HG03565 (cell line): ENCODE measurements around the gene RPAIN.
A peak's percentile ranks its signal among the peaks of the same experiment; 100 is the strongest.
"Not testable (repeated sequence)": the region's sequence is repeated elsewhere in the genome, so short reads cannot be mapped to it uniquely, and the experiment has no call there.

ENCODE experiments used
- ATAC-seq: cut with Tn5 transposase; IDR thresholded peaks from one replicate; pipeline ENCODE4 v1.9.1; 2021; ENCODE audit warnings: mild to moderate bottlenecking, moderate library complexity; ENCODE audit not compliant: unreplicated experiment

Gene RPAIN

DNA sequence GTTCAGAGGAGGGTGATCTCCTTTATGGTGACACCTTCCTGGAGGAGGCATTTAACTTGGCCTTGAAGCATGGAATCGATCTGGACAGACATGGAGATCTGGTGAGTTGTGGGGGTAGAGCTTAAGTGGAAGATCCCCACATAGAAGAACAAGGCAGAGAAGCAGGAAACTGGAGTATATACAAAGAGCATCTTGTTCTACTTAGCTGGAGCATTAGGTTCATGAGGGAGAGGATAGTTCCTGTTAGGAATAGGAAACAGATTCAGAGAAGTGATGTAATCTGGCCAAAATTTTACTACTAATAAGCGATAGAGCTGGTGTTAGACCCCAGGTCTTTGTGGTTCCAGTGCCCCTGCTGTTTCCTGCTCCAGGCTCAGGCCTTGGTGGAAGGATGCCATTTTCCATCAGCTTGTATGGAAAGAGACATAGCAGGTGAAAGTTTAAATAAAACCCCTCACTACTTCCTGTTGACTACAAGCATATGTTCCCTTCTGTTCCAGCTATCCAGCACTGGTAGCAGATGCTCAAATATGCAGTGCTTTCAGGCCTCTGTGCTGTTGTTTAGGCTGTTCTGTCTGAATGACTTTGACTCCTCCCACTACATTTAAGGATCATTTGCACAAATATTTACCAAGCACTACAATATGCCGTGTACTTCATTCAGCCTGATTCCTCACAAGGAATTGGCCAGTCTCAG, 9.4 kb downstream of the RPAIN start:
- ATAC-seq = no peak

DNA sequence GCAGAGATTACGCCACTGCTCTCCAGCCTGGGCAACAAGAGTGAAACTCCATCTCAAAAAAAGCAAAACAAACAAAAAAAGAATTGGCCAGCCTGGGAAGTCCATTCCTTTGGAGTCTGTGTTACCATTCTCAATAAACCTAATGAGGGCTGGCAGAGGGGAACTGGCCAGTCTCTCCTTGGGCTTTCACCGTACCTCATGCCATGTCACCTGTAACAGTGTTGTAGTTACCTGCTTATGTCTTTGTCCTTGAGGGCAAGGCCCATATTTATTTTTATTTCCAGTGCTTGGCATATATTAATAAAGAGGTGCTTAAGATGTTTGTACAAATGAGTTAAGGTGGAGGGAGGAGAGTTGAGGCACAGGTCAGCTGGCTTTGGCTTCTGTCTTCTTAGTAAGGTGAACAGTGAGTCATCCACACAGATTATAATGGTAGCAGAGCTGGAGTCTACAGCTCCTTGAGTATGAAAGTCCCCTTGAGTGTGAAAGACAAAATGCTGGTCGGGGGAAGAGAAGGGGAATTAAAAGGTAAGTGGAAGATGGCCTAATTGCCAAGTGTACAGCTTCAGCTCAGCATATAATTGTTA, 10.5 kb downstream of the RPAIN start:
- no peak for ATAC-seq

DNA sequence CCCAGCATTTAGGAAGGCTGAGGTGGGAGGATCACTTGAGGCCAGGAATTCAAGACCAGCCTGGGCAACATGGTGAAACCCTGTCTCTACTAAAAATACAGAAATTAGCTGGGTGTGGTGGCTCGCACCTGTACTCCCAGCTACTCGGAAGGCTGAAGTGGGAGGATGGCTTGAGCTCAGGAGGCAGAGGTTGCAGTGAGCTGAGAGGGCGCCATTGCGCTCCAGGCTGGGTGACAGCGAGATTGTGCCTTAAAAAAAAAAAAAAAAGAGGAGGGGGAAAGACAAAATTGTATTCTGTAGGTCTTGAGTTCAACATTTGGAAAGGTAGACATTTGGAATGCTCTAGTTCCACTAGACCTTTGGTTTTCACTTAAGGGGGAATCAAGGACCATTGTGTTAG, 11.3 kb downstream of the RPAIN start:
- not testable (repeated sequence) for ATAC-seq

DNA sequence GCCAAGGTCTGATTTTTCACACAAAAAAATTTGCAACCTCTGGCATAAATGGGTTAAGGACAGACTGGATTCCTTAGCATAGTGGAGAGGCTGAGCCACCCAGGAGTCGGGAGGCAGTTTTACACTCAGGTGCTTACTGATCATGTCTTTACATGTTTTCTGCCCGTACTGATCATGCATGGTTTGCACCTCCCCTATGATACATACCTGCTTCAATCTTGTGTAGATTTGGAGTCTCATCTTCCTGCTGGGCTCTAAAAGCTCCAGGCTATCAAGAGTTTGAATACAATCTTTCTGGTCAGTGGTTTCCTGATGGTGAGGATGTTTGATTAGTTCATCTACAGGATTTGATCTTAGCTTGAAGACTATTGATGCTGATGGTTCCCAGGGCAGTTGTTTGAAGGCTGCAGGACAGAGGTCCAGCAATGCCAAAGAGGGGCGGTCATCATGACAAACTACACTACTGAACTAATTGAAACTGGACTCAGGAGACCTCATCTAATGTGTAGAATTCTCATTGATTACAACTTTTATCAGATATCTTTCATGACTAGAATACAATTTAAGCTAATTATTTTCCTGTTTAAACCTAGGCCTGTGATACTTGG, 12.1 kb downstream of the RPAIN start:
- ATAC-seq = no peak

DNA sequence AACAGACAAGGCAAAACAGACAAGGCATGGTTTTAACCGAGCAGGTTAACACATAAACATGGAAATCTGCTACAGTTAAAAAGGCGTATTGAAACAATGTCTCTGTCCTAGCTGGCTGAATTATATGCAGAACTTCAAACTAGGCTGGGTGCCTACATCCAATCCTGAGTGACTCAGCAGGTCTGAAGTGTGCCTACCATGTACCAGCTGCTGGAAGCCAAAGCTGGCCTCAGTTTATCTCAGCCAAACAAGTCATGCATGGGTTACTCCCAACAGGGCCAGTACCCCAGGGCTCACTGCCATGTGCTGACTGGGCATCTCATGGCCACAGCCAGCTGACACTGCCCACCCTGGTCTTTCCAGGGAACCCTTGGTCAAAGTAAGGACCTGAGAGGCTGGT, 15.0 kb downstream of the RPAIN start:
- ATAC-seq = no peak

DNA sequence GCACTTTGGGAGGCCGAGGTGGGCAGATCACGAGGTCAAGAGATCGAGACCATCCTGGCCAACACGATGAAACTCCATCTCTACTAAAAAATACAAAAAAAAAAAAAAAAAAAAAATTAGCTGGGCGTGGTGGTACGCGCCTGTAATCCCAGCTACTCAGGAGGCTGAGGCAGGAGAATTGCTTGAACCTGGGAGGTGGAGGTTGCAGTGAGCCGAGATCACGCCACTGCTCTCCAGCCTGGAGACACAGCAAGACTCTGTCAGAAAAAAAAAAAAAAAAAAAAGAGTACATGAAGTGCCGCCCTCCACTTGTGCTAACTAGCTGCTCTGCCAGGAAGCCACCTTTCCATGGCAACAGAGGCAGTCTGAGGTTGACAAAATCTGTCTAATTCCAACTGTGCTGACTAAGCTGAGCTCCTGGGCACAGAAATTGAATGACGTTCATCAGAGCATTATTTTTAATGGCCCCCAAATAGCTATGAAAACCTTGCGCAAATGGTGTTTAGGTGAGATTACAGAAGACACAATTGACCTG, 15.9 kb downstream of the RPAIN start:
- not testable (repeated sequence) for ATAC-seq

DNA sequence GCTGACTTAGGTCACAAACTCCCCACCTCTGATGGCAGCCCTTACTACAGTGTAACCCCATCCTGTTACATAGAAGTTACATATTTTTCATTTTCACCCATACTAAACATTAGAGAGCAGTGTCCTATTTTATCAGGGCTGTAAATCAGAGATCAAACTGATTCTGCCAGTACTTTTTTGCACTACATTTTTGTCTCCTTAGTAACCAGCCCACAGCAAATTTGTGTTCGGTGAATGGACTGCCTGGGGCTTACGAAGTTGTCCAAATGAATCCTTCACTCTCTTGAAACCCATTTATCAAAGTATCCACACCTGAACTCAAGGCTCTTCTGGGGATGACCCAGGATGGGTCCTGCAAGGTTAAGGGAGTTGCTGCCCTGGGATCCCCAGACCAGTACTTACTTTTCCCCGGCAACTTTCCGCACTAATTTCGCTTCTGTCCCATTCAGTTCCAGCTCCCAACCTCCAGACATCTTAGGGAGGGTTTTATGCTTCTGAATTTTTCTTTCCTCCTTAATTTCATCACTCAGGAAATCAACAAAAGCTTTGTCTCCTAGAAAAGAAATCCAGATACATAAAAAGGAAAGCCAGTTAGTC, 17.8 kb downstream of the RPAIN start:
- no peak for ATAC-seq

DNA sequence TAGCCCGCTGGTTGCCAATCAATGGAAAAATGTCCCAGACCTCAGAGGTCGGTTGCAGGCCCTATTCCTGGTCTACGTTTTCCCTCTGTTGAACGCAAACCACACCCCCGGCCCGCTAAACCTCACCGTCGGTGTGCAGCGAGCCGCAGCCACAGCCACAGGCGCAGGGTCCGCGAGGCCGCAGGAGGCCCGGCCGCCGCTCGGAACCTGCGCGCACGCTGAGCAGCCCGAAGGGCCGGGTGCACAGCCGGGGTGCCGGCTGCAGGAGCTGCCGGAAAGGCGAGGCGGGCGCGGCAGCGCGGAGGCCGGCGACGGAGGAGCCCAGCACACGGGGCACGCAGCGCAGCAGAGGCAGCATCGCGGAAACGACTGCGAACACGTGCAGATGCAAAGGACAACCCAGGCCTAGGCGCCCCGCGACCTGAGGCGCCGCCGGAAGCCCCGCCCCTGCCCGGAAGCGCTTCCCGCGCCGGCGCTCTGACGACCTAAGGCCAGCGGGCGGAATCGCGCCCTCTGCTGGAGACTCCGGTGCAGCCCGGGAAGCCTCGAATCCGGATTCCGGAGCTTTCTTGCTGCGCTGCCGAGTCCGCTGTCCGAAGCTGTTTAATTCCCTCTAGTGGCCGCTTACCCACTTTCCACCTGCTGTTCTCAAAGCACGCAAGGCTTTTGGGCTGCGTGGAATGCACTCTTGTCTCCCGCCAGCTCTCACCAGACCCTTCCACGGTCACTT, 18.9 kb downstream of the RPAIN start, which contains the start of gene C1QBP:
TSS of gene C1QBP (minus strand) at position 440 of the 730 bp plus-strand sequence. CDS start at position 358, 82 bp downstream.
- peak; percentile 75 for ATAC-seq

DNA sequence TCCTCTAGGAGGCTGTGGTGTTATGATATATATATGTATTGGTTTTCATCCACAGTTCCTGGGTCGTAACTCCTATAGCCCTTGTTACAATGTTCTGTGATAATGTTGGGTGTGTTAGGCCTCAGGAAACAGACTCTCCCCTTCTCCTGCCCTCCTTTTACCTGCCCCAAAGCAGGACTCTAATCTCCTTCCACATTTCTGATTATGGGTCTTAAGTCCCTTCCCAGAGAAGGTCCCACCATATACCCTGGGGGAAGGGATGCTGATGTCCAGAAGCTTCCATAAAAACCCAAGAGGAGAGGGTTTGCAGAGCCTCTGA, 19.4 kb downstream of the RPAIN start:
- ATAC-seq = peak; percentile 5

DNA sequence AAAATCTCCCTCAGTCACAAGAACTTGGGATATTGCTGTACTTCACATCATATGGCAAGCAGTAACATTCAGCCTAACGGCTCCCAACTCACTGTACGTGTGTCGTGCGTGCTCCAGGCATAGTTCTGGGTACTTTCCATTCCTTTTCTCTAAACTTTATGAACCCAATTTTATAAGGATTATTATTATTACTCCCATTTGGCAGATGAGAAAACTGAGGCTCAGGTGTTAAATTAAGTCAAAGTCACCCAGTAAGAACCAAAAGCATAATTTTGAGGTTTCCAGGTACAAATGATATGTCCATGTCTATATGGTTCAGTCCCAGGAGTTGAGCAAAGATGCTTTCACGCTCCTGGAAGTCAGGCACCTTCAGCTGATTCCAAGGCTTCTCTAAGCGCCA, 23.7 kb downstream of the RPAIN start:
- ATAC-seq = no peak

DNA sequence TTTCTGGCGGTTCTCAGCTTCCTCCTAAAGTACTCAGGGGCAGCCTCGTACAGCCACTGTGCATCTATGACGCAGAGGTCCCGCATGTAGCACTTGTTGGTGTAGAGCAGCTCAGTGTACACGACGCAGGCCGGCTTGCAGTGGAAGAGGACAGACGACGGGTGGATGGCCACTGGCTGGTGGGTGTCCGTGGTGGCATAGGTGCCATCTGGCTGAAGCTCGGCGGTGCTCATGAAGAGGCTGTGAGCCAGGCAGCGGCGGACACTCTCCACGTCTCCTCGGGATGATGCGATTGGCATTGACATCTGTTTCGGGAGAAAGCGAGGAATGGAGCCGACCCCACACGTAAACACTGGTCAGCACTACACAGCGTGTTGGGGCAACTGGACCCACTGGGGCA, 24.2 kb downstream of the RPAIN start:
- no peak for ATAC-seq

DNA sequence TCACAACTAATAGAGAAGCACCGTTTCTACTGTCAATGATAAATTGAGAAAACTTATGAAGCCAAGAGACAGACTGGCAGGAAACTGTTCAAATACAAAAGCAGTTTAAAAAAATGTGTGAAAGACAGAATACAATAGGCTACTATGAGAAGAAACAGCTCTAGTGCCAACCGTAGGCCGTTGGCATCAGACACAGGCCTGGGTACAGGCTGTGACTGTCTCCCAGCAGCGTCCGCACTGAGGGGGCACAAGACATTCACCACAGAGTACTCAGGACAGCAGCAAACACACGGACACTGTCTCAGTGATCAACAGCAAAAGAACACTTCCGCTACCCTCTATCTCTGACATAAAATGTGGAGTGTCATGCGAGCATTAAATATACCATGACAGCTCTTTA, 26.8 kb downstream of the RPAIN start:
- ATAC-seq = no peak

DNA sequence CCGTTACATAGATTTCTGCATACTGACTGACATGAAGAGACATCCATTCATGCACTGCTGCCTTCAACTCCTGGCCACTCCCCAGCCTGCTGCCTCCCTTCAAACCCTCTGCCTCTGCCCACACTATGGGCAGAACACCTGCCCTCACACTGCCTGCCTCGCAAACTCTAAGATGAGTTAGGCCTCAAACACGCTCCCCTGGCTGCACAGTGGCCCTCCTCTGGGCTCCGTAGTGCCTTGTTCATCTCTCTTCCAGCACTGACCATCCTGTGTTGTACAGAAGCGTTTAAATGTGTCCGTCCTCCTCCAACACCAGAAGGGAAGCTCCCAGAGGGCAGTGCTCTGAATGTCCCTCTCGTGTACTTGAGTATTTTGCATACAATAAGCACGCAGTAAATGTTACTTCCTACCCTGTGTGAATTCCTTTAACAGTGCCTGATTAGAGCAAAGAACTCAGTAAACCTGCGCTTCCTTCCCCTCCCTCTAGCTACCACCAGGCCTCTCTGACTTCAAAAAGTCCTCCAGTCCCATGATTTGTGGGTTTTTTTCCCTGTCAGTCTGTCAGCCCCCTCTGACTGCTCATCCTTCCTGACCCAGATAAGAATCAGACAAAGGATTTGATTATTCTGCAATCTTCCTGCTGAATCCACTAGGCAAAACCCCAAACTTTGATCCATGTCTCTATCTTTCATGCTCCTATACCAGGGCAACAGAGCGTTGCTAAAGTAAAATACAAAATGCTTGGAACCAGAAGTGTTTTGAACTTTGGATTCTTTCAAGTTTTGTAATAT, 44.9 kb downstream of the RPAIN start:
- ATAC-seq = no peak

DNA sequence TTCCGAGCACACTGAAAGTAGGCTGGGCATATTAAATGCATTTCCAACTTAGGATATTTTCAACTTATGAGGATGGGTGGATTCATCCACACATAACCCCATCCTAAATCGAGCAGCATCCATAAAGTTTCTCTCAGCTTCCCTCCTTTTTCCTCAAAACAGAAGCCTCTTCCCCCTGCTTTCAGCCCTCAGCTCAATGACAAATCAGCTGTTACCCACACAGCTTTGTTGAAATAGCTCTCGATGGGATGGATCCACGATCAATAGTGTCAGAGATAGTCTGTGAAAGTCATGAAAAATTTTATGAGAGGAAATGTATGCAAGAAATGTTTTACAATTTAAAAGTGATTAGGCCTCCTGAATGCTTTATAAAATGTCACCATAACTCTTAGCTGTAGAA, 46.3 kb downstream of the RPAIN start:
- no peak for ATAC-seq

DNA sequence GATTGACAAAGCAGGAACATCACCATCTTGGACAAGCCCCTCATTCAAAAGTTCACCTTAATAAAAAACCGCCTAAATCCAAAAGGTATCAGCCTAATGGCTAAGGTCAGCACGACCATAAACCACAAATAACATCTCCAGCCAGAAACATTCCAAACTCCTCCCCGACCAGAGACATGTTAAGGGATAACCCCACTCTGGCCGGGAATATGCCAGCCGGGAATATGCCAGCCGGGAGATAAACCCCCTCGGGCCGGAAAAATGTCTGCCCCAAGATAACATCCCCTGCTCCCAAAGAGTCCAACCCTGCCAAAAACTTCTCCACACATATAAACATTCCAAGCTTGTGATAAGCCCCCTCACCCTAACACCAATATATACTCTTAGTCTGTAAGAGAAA, 47.4 kb downstream of the RPAIN start:
- ATAC-seq = no peak

DNA sequence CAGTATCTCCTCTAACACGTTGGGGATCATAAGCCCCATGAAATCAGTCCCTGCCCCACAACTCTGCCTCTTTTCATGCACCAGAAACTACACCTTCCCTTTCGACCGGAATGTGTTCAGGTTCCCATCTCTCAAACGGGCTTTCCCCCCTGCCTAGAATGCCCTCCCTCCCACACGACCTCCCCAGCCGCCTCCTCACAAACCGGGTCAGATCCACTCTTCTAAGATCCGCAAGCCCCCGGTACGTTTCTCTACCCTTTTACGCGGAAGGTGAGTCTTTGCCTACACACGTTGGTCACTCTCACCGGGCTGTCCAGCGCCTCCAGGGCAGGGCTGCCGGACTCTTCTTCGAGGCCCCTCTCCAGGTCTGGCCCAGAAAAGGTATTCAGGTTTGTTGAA, 48.1 kb downstream of the RPAIN start:
- ATAC-seq = no peak

DNA sequence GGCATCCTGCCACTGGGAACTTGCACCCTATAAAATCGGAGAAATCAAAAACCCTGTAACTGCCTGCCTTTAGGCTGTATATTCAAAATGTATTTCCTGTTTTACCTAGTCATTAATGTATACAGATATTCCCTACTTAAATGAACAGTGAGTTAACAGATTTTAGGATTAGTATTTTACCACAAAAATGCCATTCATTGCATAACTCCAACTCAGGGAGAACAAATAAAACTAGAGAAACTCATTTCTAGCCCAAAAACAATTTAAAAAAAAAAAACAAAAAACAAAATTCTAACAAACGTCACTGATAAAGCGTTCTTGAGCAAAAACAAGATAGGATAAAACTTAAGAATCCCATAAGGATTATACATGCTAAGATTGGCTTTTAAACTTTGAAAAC, 52.5 kb downstream of the RPAIN start:
- ATAC-seq = no peak

DNA sequence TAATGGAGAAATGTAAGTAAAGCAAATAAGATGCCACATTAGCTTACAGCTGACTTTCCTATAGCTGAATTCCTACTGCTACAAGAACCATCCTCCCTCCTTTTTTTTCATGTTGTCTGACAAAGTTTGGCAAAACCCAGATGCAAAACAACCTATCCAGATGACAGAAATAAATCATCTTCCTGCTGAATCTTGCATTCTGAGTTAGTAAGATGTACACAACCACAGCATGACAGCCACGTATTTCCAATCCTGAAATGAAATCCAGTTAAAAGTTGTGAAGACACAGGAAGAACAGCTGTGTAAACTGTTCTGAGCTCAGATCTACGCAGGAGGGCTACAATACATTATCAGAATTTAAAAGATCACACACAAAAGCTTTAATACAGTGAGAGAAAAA, 53.9 kb downstream of the RPAIN start:
- no peak for ATAC-seq

DNA sequence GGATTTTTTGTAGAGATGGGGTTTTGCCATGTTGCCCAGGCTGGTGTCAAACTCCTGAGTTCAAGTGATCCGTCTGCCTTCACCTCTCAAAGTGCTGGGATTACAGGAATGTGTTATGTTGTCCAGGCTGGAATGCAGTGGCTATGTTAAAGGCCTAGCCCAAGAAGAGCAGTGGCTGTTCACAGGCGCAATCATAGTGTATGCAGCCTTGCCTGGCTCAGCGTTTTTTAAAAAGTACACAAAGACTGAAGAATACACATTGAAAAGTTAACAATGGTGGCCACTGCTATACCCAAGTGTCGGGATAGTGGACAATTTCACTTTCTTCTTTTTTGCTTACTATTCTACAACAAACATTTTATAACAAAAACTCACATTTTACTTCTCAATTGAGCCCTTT, 59.0 kb downstream of the RPAIN start:
- ATAC-seq = no peak

DNA sequence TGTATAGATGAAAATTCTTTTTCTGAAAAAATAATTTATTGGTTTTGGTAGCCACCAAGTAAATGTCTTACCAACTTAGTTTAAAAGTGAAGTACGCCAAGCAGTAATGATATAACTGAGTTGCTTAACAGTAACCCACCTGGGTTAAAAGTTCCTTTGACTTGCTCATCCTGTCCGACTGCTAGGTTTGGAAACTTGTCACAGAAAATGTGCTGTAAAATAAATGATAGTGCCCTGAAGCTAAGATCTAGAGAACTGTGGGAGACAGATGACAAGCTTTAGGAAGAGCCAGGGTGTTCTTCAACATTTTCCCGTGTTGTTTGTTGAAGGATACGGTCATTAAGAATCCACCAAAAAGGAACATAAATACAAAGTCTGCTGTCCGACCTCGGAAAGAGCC, 61.0 kb downstream of the RPAIN start:
- no peak for ATAC-seq

DNA sequence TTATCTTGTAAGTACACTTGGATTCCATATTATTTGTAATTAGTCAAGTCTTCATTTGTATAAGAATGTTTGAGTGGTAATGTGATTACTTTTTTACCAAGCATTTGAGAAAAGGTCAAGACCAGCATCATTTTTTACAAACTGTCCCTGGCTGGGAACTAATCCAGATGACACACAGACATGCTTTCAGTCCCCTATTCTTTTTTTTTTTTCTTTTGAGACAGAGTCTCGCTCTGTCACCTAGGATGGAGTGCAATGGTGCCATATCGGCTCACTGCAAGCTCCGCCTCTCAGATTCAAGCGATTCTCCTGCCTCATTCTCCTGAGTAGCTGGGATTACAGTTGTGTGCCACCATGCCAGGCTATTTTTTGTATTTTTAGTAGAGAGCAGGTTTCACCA, 61.5 kb downstream of the RPAIN start:
- no peak for ATAC-seq
